Prostate gland (tissue), 2 donors: ENCODE results near the gene ANKRD10.

Experiments
- CTCF ChIP-seq, 4 experiments: fragments of 200-600 bp in 2 of 4; fragments of 450-650 bp in 2 of 4; sonication (generic) in 2 of 4; IDR thresholded peaks; 1 replicate in 3 of 4; 2 replicates in 1 of 4; pipeline ENCODE4 v1.5.1; 2016 to 2019; ENCODE audit warnings: antibody characterized with exemption in 4 of 4, mild to moderate bottlenecking in 2 of 4, moderate library complexity in 2 of 4
- POLR2AphosphoS5 ChIP-seq: sonication (generic); formaldehyde crosslinking; IDR thresholded peaks from one replicate; pipeline ENCODE4 v1.6.1; 2017; ENCODE audit warnings: antibody characterized with exemption

- TF ChIP-seq POLR2AphosphoS5 (no peak), CTCF (IDR thresholded peaks at IDR 0.05) (peak in 1 of 4 experiments; percentile 2)
Measured at GRCh38 chr13:110925023-110925612, 10.2 kb upstream of the ANKRD10 start.
